OCI-LY1 (cell line): ENCODE data around the gene PSAPL1.

Source experiments
- H2AFZ ChIP-seq: fragments of 200-600 bp; sonication (generic), shearing (Covaris generic); 2 replicates; pipeline ENCODE4 v1.6.0; 2014; ENCODE audit warnings: antibody characterized with exemption, mild to moderate bottlenecking, low read length
- H3F3A ChIP-seq: fragments of 200-600 bp; sonication (generic), shearing (Covaris generic); 2 replicates; pipeline ENCODE4 v1.6.0; 2014; ENCODE audit warnings: mild to moderate bottlenecking, antibody characterized with exemption, low read length, moderate library complexity; ENCODE audit not compliant: insufficient read depth
- H3K27ac ChIP-seq: fragments of 200-600 bp; sonication (generic); 2 replicates; pipeline ENCODE4 v1.5.1; 2014; ENCODE audit warnings: low read length, mixed run types, mild to moderate bottlenecking, low read depth; ENCODE audit not compliant: poor library complexity, severe bottlenecking
- H3K27me3 ChIP-seq: fragments of 200-600 bp; sonication (generic); 2 replicates; pipeline ENCODE4 v1.6.0; 2014; ENCODE audit warnings: antibody characterized with exemption, mild to moderate bottlenecking, low read length, moderate library complexity; ENCODE audit not compliant: insufficient read depth
- H3K36me3 ChIP-seq: fragments of 200-600 bp; sonication (generic); 2 replicates; pipeline ENCODE4 v1.6.1; 2014; ENCODE audit warnings: mild to moderate bottlenecking, antibody characterized with exemption, low read length, moderate library complexity, mixed read lengths; ENCODE audit not compliant: insufficient read depth
- H3K4me1 ChIP-seq: fragments of 200-600 bp; sonication (generic); 2 replicates; pipeline ENCODE4 v1.5.1; 2014; ENCODE audit warnings: mild to moderate bottlenecking, low read length, moderate library complexity; ENCODE audit not compliant: insufficient read depth, severe bottlenecking
- H3K4me2 ChIP-seq: fragments of 200-600 bp; sonication (generic), shearing (Covaris generic); 2 replicates; pipeline ENCODE4 v1.6.1; 2014; ENCODE audit warnings: low read length
- H3K4me3 ChIP-seq: fragments of 200-600 bp; sonication (generic); 2 replicates; pipeline ENCODE4 v1.5.1; 2014; ENCODE audit warnings: low read length, low read depth, mild to moderate bottlenecking, mixed read lengths; ENCODE audit not compliant: poor library complexity, severe bottlenecking
- H3K79me2 ChIP-seq: fragments of 200-600 bp; shearing (Covaris generic); 2 replicates; pipeline ENCODE4 v1.6.1; 2016; ENCODE audit warnings: mixed run types, low read length, mixed read lengths; ENCODE audit not compliant: insufficient read depth
- H3K9ac ChIP-seq: fragments of 200-600 bp; sonication (generic), shearing (Covaris generic); 2 replicates; pipeline ENCODE4 v1.6.1; 2014; ENCODE audit warnings: mild to moderate bottlenecking, low read length, mixed read lengths
- H3K9me2 ChIP-seq: fragments of 200-600 bp; sonication (generic), shearing (Covaris generic); 2 replicates; pipeline ENCODE4 v1.6.1; 2014; ENCODE audit warnings: low read depth, mild to moderate bottlenecking, low read length, mixed read lengths
- H3K9me3 ChIP-seq: fragments of 200-600 bp; shearing (Covaris generic); 2 replicates; pipeline ENCODE4 v1.6.1; 2014; ENCODE audit warnings: low read length, mixed read lengths
- H4K20me1 ChIP-seq: fragments of 200-600 bp; sonication (generic), shearing (Covaris generic); 2 replicates; pipeline ENCODE4 v1.6.0; 2016; ENCODE audit warnings: mild to moderate bottlenecking, low read length; ENCODE audit not compliant: insufficient read depth
- EZH2 ChIP-seq: fragments of 200-600 bp; sonication (generic), shearing (Covaris generic); IDR thresholded peaks from 2 replicates; pipeline ENCODE4 v1.8.0; 2017; ENCODE audit warnings: borderline replicate concordance, mixed run types, mild to moderate bottlenecking, antibody characterized with exemption, low read length, moderate library complexity, mixed read lengths
- TF ChIP-seq, protein P1 (sequence below): fragments of 200-600 bp; sonication (generic), shearing (Covaris generic); IDR thresholded peaks from 2 replicates; pipeline ENCODE4 v1.5.1; 2017; ENCODE audit warnings: mild to moderate bottlenecking, antibody characterized with exemption, low read length, moderate library complexity, mixed read lengths

The PSAPL1 gene

DNA sequence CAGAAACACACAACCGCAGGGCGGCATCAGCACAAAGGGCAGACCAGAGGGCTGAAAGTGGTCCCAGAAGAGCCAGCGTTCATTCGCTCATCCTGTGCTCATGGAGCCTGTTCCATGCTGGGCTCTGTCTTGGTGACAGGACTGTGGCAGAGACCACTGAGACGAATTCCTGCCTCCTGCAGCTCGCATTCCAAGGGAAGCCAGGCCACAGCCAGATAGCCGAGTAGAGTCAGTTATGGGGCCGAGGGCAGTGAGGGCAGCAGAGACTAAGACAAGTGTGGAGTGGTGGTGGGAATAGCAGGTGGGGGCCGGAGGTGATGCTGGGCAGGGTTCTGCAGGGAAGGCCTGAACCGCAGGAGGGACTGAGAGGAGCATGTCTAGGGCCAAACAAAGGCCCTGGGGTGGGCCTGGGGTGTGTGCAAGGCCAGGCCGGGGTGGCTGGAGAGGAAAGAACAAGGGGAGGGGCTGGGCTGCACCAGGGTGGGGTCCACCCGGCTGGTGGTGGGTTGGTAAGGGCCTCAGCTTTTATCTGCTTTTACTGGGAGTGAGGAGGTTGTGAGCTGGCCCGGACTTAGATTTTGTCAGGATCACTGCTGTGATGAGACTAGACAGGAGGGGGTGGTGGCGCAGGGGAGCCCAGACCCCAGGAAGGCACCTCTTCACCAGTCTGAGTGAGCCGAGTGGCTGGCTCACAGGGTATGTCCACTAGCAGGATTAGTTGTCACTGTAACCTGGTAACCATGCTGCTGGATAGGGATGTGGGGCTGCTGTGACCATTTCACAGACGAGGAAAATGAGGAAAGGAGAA is 6.3 kb downstream of the PSAPL1 start:
- H3K4me1 ChIP-seq, result no peaks in the 10 kb centered on the region
- no peak overlapping the region for H3K4me3 ChIP-seq
- H3K27ac ChIP-seq, result no peak overlapping the region
- no peaks in the 10 kb centered on the region for H3K9me3 ChIP-seq
- no peak overlapping the region for H2AFZ ChIP-seq
- no peaks in the 10 kb centered on the region for H3K27me3 ChIP-seq
- H3F3A ChIP-seq, result no peaks in the 10 kb centered on the region
- no peak overlapping the region for H3K4me2 ChIP-seq
- H4K20me1 ChIP-seq, result no peaks in the 10 kb centered on the region
- H3K36me3 ChIP-seq, result no peaks in the 10 kb centered on the region
- no peaks in the 10 kb centered on the region for H3K9me2 ChIP-seq
- no peaks in the 10 kb centered on the region for H3K79me2 ChIP-seq
- no peak for TF ChIP-seq EZH2
- TF ChIP-seq, protein P1, sequence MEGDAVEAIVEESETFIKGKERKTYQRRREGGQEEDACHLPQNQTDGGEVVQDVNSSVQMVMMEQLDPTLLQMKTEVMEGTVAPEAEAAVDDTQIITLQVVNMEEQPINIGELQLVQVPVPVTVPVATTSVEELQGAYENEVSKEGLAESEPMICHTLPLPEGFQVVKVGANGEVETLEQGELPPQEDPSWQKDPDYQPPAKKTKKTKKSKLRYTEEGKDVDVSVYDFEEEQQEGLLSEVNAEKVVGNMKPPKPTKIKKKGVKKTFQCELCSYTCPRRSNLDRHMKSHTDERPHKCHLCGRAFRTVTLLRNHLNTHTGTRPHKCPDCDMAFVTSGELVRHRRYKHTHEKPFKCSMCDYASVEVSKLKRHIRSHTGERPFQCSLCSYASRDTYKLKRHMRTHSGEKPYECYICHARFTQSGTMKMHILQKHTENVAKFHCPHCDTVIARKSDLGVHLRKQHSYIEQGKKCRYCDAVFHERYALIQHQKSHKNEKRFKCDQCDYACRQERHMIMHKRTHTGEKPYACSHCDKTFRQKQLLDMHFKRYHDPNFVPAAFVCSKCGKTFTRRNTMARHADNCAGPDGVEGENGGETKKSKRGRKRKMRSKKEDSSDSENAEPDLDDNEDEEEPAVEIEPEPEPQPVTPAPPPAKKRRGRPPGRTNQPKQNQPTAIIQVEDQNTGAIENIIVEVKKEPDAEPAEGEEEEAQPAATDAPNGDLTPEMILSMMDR, result no peak
- H3K9ac ChIP-seq, result no peak overlapping the region

DNA sequence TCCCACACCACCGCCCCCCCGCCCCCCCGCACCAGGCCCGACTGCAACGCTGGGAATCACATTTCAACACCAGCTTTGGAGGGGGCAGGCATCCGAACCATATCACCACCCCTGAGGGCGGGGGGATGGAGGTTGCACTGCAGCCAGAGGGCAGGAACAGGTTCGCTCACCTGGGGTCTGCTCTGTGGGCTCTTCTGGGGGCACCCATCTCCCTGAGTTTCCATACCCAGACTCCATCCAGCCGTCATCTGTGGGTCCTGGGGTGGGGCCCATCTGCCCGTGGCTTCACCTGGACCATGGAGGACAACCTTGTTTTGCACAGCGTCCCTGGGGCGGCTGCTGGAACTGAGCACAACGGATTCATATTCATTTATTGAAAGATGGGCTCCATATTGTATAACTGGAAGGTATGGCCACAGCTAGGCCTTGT is 6.9 kb downstream of the PSAPL1 start:
- no peak overlapping the region for H3K4me3 ChIP-seq
- H3K79me2 ChIP-seq, result no peaks in the 10 kb centered on the region
- H3F3A ChIP-seq, result no peaks in the 10 kb centered on the region
- no peaks in the 10 kb centered on the region for H3K36me3 ChIP-seq
- H3K9me3 ChIP-seq, result no peaks in the 10 kb centered on the region
- no peak for TF ChIP-seq EZH2
- TF ChIP-seq, protein P1, result no peak
- no peak overlapping the region for H2AFZ ChIP-seq
- H3K27me3 ChIP-seq, result no peaks in the 10 kb centered on the region
- no peaks in the 10 kb centered on the region for H3K9me2 ChIP-seq
- no peak overlapping the region for H3K27ac ChIP-seq
- H3K9ac ChIP-seq, result no peak overlapping the region
- no peaks in the 10 kb centered on the region for H3K4me1 ChIP-seq
- no peaks in the 10 kb centered on the region for H4K20me1 ChIP-seq
- no peak overlapping the region for H3K4me2 ChIP-seq

DNA sequence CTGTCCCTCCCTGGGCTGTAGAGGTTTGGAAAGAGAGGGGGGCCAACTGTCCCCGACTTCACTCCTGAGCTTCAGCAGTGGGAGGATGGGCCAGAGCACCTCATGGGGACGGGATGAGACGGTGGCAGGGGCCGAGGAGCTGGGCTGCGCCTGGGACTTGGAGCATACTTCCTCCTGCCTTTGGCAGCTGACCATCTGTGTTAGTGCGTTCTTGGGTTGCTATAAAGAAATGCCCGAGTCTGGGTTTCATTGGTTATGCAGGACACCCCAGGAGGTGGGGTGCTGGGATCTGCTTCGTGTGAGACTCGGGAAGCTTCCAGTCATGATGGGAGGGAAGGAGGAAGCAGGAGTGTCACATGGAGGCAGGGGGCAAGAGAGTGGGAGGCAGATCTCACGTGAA is 7.4 kb downstream of the PSAPL1 start:
- Histone ChIP-seq H3F3A (no peaks in the 10 kb centered on the region), H3K4me1 (no peaks in the 10 kb centered on the region), H4K20me1 (no peaks in the 10 kb centered on the region), H3K27ac (no peak overlapping the region), H3K9me3 (no peaks in the 10 kb centered on the region), H3K9me2 (no peaks in the 10 kb centered on the region), H2AFZ (no peak overlapping the region), H3K79me2 (no peaks in the 10 kb centered on the region), H3K36me3 (no peaks in the 10 kb centered on the region), H3K27me3 (no peaks in the 10 kb centered on the region), H3K9ac (no peak overlapping the region), H3K4me2 (no peak overlapping the region), H3K4me3 (no peak overlapping the region)
- TF ChIP-seq, protein P1, result no peak
- TF ChIP-seq EZH2, result no peak
